HG03457 (cell line): ENCODE results near the gene MAP4K1.
"Not testable (repeated sequence)": the region's sequence is repeated elsewhere in the genome, so short reads cannot be mapped to it uniquely, and the experiment has no call there.

ENCODE experiments used
- ATAC-seq: cut with Tn5 transposase; IDR thresholded peaks from one replicate; pipeline ENCODE4 v1.9.1; 2021; ENCODE audit warnings: moderate number of reproducible peaks; ENCODE audit not compliant: unreplicated experiment

Gene MAP4K1

GRCh38 chr19:38629568-38629967 is 11.8 kb upstream of the MAP4K1 start:
- ATAC-seq, result no peak

DNA sequence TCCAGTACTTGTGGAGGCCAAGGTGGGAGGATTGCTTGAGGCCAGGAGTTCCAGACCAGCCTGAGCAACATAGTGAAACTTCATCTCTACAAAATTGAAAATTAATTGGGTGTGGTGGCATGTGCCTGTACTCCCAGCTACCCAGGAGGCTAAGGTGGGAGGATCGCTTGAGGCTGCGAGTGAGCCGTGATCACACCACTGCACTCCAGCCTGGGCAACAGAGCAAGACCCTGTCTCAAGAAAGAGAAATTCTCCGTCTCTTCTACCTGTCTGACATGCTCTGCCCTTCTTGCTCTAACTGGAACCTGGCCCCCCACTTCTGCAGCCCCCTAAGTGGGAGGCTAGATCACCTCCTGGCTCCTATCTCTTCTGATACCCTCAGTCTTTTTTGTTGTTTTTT is 8.6 kb upstream of the MAP4K1 start:
- ATAC-seq, result no peak

GRCh38 chr19:38624822-38625221 is 7.1 kb upstream of the MAP4K1 start:
- no peak for ATAC-seq

- ATAC-seq, result peak; percentile 16
Measured at GRCh38 chr19:38619361-38620174, 1.8 kb upstream of the MAP4K1 start.

- ATAC-seq, result peak; percentile 40
Measured at GRCh38 chr19:38618590-38619360, 1.0 kb upstream of the MAP4K1 start, which contains the start of gene EIF3K. TSS of gene EIF3K (plus strand) at chr19:38619188. CDS start at chr19:38619269, 81 bp downstream.

- ATAC-seq, result no peak
Measured at GRCh38 chr19:38617283-38617763, 430 bp downstream of the MAP4K1 start.

- ATAC-seq, result no peak
Measured at GRCh38 chr19:38616265-38616664, 1.5 kb downstream of the MAP4K1 start.

- no peak for ATAC-seq
Measured at GRCh38 chr19:38615007-38615581, 2.7 kb downstream of the MAP4K1 start.

DNA sequence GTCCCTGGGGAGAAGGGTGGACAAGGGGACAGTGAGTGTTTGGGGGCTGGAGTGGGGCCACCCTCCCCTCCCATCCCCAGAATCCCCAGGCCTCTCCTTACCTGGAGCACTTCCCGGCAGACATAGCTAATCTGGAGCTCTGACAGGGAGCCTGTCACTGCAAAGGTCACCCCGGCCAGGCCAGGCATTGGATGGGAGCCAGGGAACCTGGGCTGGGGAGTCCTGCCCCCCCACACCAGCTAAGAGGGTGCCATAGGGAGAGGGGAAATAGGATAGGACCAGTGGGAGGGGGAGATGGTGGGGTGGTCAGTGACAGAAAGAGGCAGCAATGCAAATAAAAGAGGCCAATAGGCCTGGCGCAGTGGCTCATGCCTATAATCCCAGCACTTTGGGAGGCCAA is 3.5 kb downstream of the MAP4K1 start:
- ATAC-seq, result no peak

- no peak for ATAC-seq
Measured at GRCh38 chr19:38606131-38606530, 11.6 kb downstream of the MAP4K1 start.

DNA sequence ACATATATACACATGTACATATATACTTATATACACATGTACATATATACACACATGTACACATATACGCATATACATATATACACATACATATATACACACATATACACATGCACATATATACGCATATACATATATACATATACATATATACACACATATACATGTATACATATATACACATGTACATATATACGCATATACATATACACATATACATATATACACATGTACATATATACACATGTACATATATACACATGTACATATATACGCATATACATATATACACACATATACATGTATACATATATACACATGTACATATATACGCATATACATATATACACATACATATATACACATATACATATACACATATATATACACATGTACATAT is 14.9 kb downstream of the MAP4K1 start:
- not testable (repeated sequence) for ATAC-seq

GRCh38 chr19:38599722-38600121 is 18.0 kb downstream of the MAP4K1 start:
- ATAC-seq, result no peak

DNA sequence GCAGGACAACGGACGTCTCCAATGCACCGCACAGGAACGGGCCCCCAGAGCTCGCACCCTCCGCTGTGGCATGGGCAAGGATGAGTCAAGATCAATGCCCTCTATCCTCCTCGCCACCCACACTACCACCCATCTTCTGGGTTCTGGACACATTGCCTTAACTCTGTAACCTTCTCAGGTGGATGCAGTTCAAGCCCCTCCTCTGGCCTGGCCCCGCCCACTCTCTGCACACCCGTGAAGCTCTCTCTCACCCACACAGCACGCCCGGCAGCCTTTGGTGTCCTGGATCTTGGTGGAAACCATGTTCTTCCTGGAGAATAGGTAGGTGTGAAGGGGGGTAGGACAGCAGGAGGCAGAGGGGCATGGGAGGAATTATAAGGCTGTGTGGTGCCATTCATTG is 20.7 kb downstream of the MAP4K1 start:
- ATAC-seq, result no peak

DNA sequence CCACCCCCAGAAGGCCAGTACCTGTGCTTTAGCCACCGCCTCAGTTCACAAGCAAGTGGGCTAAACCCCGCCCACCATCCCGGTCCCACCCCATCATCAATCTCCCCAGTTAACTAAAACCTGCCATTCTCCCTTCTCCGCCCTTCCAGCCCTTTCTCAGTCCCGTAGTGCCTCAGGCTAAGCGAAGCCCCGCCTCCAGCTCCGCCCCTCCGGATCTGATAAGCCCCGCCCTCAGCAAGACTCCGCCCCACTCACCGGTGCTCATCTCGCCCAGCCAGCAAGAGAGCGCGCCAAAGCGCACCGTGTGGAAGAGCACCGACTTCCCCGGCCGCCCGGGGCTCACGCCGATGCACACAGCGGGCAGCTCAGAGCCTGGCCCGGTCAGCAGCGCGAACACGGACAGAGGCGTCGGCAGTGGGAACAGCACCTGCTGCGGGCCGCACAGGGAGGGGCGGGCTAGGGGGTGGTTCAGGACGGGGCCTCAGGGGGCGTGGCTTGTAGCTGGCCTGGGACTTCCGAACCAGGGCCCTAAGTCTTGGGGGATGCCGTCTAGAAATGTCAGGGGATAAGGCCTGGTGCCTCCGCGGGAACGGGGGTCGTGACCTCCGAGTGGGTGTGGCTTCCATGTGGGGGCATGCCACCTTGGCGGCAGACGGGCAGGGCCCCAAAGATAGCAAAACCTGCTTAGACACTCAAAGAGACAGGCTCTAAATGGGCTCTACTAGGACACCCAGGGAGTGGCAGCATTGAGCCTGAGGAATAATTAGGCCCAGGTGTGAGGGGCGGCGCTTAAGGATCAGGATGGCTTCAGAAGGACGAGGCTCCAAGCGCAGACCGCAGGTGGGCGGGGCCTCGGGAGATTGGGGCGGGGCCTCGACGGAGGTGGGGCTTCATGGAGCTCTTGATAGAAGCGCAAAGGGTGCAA is 21.4 kb downstream of the MAP4K1 start:
- no peak for ATAC-seq

- ATAC-seq, result no peak
Measured at GRCh38 chr19:38592940-38593339, 24.8 kb downstream of the MAP4K1 start.

DNA sequence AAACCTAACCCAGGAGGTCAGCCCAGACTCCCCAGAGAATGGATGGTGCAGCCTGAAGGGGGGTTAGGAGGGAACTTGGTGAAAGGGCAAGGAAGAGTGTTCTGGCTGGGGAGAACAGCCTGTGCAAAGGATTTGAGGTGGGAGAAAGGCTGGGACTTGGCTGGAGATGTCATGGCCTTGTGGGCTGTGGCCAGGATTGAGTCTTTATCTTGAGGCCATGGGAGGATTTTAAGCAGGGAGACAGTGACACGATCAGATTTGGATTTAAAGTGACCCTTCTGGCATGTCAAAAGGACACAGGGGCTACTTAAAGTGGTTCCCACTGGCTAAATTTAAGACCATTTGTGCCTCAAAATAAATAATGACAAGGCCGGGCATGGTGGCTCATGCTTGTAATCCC is 29.7 kb downstream of the MAP4K1 start:
- ATAC-seq, result no peak

DNA sequence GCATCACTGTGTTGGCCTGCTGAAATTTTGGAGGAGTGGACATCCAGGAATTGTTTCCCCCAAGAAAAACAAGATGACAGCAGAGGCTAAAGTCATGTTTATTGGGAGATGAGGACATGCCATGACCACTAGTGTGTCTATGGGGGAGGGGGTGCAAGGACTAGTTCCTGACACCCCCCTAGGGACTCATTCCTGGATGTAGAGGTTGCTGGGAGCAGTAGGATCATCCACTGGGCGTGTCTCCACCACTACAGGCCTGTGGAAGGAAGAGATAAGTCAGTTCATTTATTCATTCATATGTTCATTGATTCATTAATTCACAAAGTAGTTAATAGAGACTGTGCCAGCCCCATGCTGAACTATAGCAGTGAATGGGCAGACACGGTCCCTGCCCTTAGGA is 30.2 kb downstream of the MAP4K1 start:
- no peak for ATAC-seq

- no peak for ATAC-seq
Measured at GRCh38 chr19:38583985-38584305, 33.8 kb downstream of the MAP4K1 start.

GRCh38 chr19:38583219-38583984 is 34.4 kb downstream of the MAP4K1 start:
- no peak for ATAC-seq

DNA sequence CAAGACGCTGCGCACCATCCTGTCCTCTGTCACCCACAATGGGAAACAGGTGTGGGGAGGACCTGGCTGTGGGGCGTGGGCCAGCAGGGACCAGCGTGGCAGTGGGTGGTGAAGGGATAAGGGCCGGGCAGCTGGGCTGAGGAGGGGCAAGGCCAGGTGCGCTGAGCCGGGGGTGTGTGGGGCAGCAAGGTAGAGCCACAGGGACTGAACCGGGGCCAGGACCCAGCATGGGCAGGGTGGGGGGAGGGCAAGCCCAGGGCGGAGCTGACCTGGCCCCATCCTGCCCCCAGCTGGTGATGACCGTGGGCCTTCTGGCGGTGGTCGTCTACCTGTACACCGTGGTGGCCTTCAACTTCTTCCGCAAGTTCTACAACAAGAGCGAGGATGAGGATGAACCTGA is 37.7 kb downstream of the MAP4K1 start:
- no peak for ATAC-seq
